Mucosa of stomach (tissue), 1 donor: Measurements from ENCODE around the gene TTLL10.

Source experiments
- H3K27me3 ChIP-seq: one replicate; pipeline ENCODE4 v1.7.0; 2013; ENCODE audit warnings: mild to moderate bottlenecking, low read length; ENCODE audit not compliant: control insufficient read depth, insufficient read depth
- H3K36me3 ChIP-seq: one replicate; pipeline ENCODE4 v1.7.0; 2013; ENCODE audit warnings: low read length; ENCODE audit not compliant: control insufficient read depth, insufficient read depth
- H3K4me1 ChIP-seq: one replicate; pipeline ENCODE4 v1.7.0; 2013; ENCODE audit warnings: mild to moderate bottlenecking, low read length; ENCODE audit not compliant: control insufficient read depth, insufficient read depth
- H3K4me3 ChIP-seq: one replicate; pipeline ENCODE4 v1.7.0; 2013; ENCODE audit warnings: low read length
- H3K9ac ChIP-seq: one replicate; pipeline ENCODE4 v1.7.0; 2013; ENCODE audit warnings: mild to moderate bottlenecking, low read length, moderate library complexity
- H3K9me3 ChIP-seq: one replicate; pipeline ENCODE4 v1.7.0; 2013; ENCODE audit warnings: mild to moderate bottlenecking, low read length, moderate library complexity; ENCODE audit not compliant: control insufficient read depth
- donor health status: Pancreatic carcinoma.

TTLL10 gene

DNA sequence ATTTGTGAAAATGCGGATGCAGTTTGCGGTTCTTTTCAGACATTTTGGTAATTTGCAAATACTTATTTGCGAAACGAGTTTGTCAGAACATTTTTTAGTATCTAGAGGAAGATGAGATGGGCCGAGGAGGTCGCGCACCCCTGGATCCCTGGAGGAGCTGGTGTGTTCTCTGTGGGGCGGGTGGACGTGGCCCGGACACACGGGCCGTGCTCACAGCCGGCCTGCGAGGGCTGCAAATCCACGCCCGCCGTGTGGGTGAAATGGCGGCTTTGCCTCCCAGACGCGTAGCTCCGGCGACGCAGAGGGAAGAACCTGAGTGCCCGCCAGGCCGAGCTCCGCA lies 9.3 kb upstream of the TTLL10 start:
- Histone ChIP-seq H3K36me3 (peaks cover 10% of the 10 kb centered on the region), H3K4me1 (peaks cover 52% of the 10 kb centered on the region), H3K9ac (peak overlapping the region; percentile 95), H3K9me3 (no peaks in the 10 kb centered on the region), H3K4me3 (peak overlapping the region; percentile 57), H3K27me3 (no peaks in the 10 kb centered on the region)

DNA sequence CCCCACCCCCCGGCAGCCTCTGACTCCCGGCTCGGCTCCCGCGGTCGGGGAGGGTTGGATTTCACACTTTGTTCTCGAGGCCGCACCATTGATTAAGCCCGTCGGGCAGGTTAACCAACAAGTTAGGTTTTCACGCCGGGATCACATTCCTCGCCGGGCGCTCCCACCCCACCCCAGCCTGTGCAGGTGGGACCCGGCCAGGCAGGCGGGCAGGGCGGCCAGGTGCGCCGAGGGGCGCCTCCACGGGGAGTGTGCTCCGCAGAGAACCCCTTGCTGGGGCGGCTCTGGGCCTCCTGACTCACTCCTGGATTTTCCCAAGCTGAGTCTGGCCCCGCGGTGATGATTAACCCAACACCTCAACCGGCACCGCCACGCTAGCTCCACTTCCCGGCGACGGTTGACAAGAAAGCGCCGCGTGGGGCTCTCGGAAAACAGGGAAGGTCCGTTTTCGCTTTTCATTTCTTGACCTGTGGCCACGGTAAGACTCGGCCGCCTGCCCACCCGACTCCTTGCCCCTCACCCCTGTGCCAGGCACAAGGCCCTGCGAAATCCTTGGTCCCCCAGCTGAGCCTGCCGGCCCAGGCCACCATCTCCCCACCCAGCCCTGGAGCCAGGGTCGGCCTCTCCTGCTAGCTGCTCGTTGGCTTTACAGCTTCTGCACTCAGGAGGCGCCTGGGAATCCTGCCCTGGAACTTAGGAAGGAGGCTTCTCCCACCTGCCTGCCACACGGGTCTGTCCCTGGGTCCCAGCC lies 8.8 kb upstream of the TTLL10 start:
- peaks cover 52% of the 10 kb centered on the region for H3K4me1 ChIP-seq
- peaks cover 10% of the 10 kb centered on the region for H3K36me3 ChIP-seq
- H3K9ac ChIP-seq = peak overlapping the region; percentile 95
- no peaks in the 10 kb centered on the region for H3K9me3 ChIP-seq
- peak overlapping the region; percentile 57 for H3K4me3 ChIP-seq
- H3K27me3 ChIP-seq = no peaks in the 10 kb centered on the region

DNA sequence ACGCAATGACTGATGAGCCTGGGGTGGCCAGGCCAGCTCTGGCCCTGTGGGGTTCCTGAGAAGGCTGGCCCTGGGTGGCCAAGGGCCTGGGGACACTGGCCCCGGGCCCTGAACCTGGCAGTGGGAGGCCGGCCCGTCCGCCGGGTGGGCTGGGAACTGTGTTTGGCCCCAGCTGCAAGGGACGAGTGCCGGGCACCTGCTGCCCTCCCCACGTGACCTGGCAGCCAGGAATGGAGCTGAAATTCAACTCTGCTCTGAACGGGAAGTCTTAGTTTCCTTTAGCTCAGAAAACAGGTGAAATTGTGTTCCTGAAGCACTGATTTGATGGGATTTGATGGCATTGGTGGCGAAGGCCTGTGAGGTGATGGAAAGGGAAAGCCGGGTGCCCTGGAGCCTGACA lies 8.2 kb upstream of the TTLL10 start:
- Histone ChIP-seq H3K27me3 (no peaks in the 10 kb centered on the region), H3K9me3 (no peaks in the 10 kb centered on the region), H3K36me3 (peaks cover 10% of the 10 kb centered on the region), H3K4me3 (peak overlapping the region; percentile 57), H3K4me1 (peaks cover 52% of the 10 kb centered on the region), H3K9ac (peak overlapping the region; percentile 95)

DNA sequence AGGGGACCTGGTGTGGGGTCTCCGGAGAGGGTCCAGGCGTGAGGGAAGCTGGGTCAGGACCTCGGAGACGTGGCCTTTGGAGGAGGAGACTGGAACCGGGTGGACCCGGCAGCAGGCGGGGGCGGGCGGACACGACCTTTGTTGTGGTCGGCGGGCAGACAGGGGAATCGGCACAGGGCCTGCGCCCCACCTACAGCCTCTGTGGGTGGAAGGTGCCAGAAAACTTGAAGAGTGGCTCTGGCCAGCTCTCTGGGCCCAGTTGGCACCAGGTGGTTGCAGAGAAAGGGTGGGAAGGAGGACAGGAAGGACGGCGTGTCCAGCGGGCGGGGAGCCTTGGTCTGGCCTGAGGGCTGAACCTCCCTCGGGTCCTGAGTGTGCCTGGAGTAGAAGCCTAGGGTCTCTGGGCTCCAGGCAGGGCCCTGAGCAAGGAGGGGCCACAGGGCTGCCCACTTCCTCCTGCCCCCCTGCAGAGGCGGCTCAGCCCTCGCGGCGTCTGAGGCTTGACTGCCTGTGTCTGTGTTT lies 7.7 kb upstream of the TTLL10 start:
- Histone ChIP-seq H3K4me1 (peaks cover 52% of the 10 kb centered on the region), H3K36me3 (peaks cover 10% of the 10 kb centered on the region), H3K9ac (peak overlapping the region; percentile 95), H3K9me3 (no peaks in the 10 kb centered on the region), H3K4me3 (peak overlapping the region; percentile 57), H3K27me3 (no peaks in the 10 kb centered on the region)

DNA sequence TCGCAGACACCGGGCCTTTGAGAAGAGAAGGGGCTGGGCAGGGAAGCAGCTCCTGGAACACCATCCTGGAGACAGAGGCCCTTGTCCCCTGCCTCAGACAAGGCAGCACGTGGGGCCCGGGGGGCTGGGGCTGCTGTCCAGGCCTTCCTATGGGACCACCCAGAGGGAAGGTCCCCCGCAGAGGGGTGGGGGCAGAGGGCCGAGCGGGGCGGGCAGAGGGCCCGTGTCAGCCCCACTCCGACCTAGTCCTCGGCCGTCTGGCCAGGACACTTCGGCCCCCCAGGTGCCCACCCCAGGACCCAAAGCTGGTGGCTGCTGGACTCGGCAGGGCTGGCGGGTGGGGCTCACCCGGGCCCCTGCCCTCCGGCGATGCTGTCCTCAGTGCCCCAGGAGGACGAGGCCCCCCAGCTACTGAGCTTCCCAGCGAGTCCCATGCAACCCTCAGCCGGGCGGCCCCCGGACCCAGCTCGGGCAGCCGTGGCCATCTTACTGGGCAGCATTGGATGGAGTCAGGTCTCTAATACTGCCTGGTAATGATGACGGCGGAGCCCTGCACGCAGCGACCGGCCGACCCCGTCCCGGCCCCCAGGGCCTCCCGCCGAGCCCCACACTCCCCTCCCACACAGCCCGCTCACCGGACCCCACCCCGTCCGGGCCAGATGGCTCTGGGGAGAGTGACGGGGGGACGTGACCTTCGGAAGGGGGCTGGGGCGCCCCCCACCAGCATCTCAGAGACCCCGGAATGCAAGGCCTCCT lies 6.9 kb upstream of the TTLL10 start:
- Histone ChIP-seq H3K4me1 (peaks cover 50% of the 10 kb centered on the region), H3K27me3 (no peaks in the 10 kb centered on the region), H3K9me3 (no peaks in the 10 kb centered on the region), H3K9ac (peak overlapping the region; percentile 53), H3K36me3 (peaks cover 10% of the 10 kb centered on the region), H3K4me3 (no peak overlapping the region)

DNA sequence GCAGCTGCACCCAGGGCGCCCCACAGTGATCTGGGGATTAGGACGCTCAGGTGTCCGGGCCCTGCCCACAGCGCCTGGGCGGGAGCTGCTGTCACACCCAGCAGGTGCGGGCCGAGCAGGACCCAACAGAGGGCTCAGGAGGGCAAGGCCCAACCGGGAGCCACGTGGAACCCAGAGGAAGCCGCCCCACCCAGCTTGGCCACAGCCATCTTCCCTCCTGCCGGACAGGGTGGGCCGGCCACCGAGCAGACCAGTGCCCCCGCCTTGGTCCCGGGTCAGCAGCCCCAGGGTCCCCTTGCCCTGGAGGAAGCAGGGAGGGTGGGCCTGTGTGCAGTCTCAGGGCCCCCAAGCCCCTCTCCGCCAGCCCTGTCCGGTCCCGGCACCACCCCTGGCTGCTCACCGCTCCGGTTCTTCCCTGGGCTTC lies 6.3 kb upstream of the TTLL10 start:
- H3K4me1 ChIP-seq = peaks cover 50% of the 10 kb centered on the region
- H3K9me3 ChIP-seq = no peaks in the 10 kb centered on the region
- no peak overlapping the region for H3K4me3 ChIP-seq
- no peaks in the 10 kb centered on the region for H3K27me3 ChIP-seq
- peak overlapping the region; percentile 53 for H3K9ac ChIP-seq
- H3K36me3 ChIP-seq = peaks cover 10% of the 10 kb centered on the region

DNA sequence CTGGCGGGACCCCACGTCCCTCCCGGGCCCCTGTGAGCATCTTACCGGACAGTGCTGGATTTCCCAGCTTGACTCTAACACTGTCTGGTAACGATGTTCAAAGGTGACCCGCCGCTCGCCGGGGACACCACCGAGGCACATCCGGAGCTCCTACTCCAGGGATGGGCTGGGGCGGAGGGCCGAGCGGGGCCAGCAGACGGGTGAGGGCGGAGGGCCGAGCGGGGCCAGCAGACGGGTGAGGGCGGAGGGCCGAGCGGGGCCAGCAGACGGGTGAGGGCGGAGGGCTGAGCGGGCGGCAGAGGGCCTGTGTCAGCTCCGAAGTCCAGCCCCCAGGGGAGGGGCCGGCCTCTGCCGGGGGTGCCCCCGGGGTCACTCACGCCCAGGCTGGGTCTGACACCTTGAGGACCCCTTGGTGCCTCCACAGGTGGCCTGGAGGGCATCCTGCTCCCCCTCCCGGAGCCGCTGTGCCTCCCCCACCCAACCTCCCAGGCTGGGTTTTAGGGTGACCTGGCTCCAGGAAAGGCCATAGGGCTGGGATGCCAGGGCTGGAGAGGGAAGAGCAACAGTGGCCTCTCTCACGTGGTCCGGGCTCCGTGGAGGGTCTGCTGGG lies 5.7 kb upstream of the TTLL10 start:
- Histone ChIP-seq H3K4me3 (no peak overlapping the region), H3K36me3 (peaks cover 10% of the 10 kb centered on the region), H3K9me3 (no peaks in the 10 kb centered on the region), H3K4me1 (peaks cover 50% of the 10 kb centered on the region), H3K9ac (peak overlapping the region; percentile 53), H3K27me3 (no peaks in the 10 kb centered on the region)

DNA sequence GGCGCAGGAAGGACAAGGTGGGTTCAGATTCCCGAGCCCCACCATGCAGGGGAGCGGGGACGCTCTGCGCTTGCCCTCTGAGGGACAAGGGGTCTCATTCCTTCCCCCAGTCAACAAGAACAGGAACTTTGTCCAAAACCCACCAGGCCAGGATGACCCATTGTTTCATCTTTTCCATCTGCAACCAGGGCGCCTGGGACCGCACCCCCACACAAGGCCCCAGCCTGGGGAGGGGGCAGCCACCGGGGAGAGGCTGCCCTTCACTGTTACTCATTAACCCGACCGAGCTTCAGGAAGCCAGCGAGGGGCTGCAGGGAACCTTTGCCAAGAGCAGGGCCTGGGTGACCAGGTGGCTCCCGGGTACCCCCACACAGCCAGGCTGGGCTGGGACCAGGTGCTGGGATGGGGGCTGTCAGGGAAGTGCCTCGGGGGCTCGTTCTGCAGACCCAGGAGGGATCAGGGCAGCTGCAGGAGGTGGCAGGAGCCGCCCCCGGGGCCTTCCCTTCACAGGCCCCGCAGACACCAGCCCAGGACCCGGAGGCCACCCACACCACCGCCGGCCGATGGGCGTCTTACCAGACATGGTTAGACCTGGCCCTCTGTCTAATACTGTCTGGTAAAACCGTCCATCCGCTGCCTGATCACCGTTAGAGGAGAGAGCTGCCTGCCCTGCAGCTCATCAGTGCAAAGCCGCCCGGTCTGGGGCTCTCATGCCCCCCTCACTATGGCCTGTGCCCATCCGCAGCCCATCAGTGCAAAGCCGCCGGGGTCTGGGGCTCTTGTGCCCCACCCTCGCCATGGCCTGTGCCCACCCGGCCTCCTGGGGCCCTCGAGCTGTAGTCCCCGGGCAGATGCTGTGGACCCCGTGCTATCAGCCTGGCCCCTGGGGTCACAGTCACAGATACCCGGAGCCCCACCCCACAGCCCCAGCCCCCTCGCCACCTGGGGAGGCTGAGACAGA lies 4.9 kb upstream of the TTLL10 start:
- Histone ChIP-seq H3K9ac (no peak overlapping the region), H3K4me3 (no peak overlapping the region), H3K9me3 (no peaks in the 10 kb centered on the region), H3K36me3 (peaks cover 10% of the 10 kb centered on the region), H3K27me3 (no peaks in the 10 kb centered on the region), H3K4me1 (peaks cover 50% of the 10 kb centered on the region)

DNA sequence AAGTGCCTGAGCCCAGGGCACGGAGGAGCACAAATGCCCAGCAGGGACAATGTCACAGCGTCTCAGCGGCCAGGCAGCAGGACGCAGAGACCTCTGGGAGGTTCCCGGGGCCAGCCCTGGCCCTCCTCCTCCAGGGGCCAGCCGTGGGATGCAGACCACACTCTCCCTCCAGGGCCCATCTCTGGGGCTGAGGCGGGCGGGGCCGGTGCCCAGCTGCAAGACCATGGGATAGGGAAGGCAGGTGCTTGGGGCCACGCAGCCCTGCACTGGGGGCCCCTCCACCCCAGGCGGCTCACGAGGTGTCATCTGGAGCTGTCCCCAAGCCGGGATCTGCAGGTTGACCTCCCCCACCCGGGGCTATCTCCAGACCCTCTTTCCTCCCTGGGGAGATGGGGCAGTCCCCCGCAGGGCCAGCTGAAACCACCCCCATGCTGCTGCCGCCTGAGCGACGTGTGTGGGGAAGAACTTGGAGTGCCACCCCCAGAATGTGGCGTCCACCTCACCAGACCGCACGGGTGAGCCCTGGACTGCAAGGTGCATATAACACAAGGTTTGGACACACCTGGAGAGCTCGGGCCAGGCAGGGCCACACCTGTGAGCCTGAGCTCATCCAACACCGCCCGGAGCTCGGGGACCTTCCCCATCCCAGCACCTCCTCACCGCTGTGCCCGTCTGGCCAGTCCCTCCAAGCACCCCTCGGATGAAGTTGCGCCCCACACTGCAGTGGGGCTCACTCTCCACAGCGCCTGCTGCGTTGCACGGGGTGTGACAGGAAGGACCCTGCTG lies 4.1 kb upstream of the TTLL10 start:
- peaks cover 10% of the 10 kb centered on the region for H3K36me3 ChIP-seq
- no peak overlapping the region for H3K4me3 ChIP-seq
- H3K9ac ChIP-seq = no peak overlapping the region
- peaks cover 50% of the 10 kb centered on the region for H3K4me1 ChIP-seq
- no peaks in the 10 kb centered on the region for H3K9me3 ChIP-seq
- H3K27me3 ChIP-seq = no peaks in the 10 kb centered on the region

DNA sequence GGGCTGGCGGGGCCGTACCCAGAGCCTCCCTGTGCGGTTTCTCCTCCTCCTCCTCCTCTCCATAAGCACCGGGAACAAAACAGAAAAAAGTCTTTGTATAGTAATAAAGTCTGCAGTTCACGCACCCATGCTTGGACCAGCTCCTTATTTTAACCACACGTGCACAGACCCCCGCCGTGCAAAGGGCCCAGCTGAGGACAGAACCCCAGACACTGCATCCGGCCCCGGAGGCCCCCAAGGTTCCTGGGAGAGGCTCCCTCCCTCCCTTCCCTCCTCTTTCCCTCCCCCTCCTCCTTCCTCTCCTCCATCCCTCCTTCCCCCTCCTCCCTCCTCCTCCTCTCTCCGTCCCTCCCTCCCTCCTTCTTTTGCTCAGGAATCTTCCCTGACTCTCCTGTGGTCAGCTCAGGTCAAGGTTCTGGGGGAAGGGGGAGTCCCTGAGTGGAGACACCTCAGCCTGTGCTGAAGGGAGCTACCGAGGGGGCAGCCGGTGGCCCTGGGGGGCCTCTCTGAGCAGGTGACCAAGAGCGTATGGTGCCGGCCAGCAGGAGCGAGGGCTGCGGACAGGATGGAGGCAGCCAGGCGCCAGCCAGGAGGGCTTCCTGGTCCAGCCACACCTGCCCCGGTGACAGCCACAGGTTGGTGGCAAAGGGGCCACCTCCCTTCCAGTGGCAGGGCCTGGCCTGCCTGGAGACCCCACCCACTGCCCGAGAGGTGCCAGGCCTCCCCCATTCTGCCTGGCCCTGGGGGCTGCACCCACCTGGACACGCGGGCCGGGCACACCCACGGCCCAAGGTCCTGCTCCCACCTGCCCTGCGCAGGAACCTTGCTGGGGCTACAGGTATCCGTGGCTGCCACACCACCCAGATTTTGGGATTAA lies 3.2 kb upstream of the TTLL10 start:
- Histone ChIP-seq H3K9ac (no peak overlapping the region), H3K9me3 (no peaks in the 10 kb centered on the region), H3K4me3 (no peak overlapping the region), H3K27me3 (no peaks in the 10 kb centered on the region), H3K4me1 (peaks cover 50% of the 10 kb centered on the region), H3K36me3 (peaks cover 3% of the 10 kb centered on the region)
